ENCODE measurements around the gene CD74. TPM values are rescaled to one million over a fixed set of nuclear protein-coding genes. Genes with fewer than 3 reads are reported as not detected.

CD74 gene
- polyA plus RNA-seq, 2 of the 4 experiments (the other 2 are of a cell fraction): not detected

GRCh38 chr5:150444770-150445169 lies 32.1 kb upstream of the CD74 start:
- H3K4me1 ChIP-seq: peaks cover 37% of the 10 kb centered on the region
- DNase-seq (ENCODE audit: low read depth in 1 of 2, low spot score in 1 of 2): no peak
- no peaks in the 10 kb centered on the region for H3K9me3 ChIP-seq
- no peak for ATAC-seq
- 89% methylated on average over 9 of the region's 9 CpGs for WGBS (ENCODE audit: missing lambda C conversion rate)
- no peak overlapping the region for H3K4me2 ChIP-seq
- FAIRE-seq: no peak
- H3K4me3 ChIP-seq: no peak overlapping the region
- ChIA-PET POLR2A (no interaction called here), CTCF (interaction anchor here (1.4 kb wide), 1 partner anchor 9 kb away, joined by 9 read pairs; no protein-coding TSS in a partner anchor)
- H3K27ac ChIP-seq: no peak overlapping the region
- TF ChIP-seq KDM1A (IDR thresholded peaks at IDR 0.05; ENCODE audit: low read depth) (no peak), EP300 (IDR thresholded peaks at IDR 0.05) (no peak), PHF8 (IDR thresholded peaks at IDR 0.05; ENCODE audit: borderline replicate concordance, low read depth) (no peak), RARB (CRISPR knock-in tag; IDR thresholded peaks at IDR 0.05) (no peak)

GRCh38 chr5:150443242-150444075 lies 30.7 kb upstream of the CD74 start:
- POLR2A ChIA-PET: no interaction called here
- peaks cover 37% of the 10 kb centered on the region for H3K4me1 ChIP-seq
- ATAC-seq (peak in 1 of 2 experiments; percentile 2; a peak in 1 of 6 replicates), FAIRE-seq (no peak), DNase-seq (ENCODE audit: low read depth in 1 of 2, low spot score in 1 of 2) (no peak)
- H3K4me3 ChIP-seq: no peak overlapping the region
- peak; percentile 82; the same call in 1 of the 2 replicates for TF ChIP-seq POLR2AphosphoS2 (conservative IDR thresholded peaks at IDR 0.05; ENCODE audit: low read length)
- TF ChIP-seq CBX8 (IDR thresholded peaks at IDR 0.05): no peak
- peak in 1 of 2 experiments; percentile 28; a peak in 1 of 5 replicates for TF ChIP-seq JUN (IDR thresholded peaks at IDR 0.05)
- TF ChIP-seq FOSL2 (IDR thresholded peaks at IDR 0.05): no peak
- no peak for TF ChIP-seq FOSL2 (CRISPR knock-in tag; IDR thresholded peaks at IDR 0.05)
- peak; percentile 78 for TF ChIP-seq TFCP2L1 (CRISPR knock-in tag; IDR thresholded peaks at IDR 0.05)
- TF ChIP-seq EP300 (IDR thresholded peaks at IDR 0.05): 0 out of 5 replicates have a peak, but pooled peaks of 1 of the 2 experiments have one; percentile 12
- no peak for TF ChIP-seq KDM5A (IDR thresholded peaks at IDR 0.05)
- peak; percentile 94 for TF ChIP-seq HOXA7 (CRISPR knock-in tag; IDR thresholded peaks at IDR 0.05)
- no peak for TF ChIP-seq MAZ (IDR thresholded peaks at IDR 0.05; ENCODE audit: borderline replicate concordance, low read depth, low read length)
- no peak for TF ChIP-seq RNF2 (IDR thresholded peaks at IDR 0.05; ENCODE audit: borderline replicate concordance, low read depth)
- TF ChIP-seq RAD21 (conservative IDR thresholded peaks at IDR 0.05 in 1 of 2, IDR thresholded peaks at IDR 0.05 in 1 of 2): no peak
- no peak for TF ChIP-seq HDAC2 (IDR thresholded peaks at IDR 0.05)
- peak; percentile 90 for TF ChIP-seq FOSB (CRISPR knock-in tag; IDR thresholded peaks at IDR 0.05)
- peak; percentile 83 for TF ChIP-seq TP53 (CRISPR knock-in tag; IDR thresholded peaks at IDR 0.05)
- no peak for TF ChIP-seq BHLHE40 (IDR thresholded peaks at IDR 0.05; ENCODE audit: low read depth, low read length)
- TF ChIP-seq KDM1A (IDR thresholded peaks at IDR 0.05; ENCODE audit: low read depth): no peak
- TF ChIP-seq, protein P1, sequence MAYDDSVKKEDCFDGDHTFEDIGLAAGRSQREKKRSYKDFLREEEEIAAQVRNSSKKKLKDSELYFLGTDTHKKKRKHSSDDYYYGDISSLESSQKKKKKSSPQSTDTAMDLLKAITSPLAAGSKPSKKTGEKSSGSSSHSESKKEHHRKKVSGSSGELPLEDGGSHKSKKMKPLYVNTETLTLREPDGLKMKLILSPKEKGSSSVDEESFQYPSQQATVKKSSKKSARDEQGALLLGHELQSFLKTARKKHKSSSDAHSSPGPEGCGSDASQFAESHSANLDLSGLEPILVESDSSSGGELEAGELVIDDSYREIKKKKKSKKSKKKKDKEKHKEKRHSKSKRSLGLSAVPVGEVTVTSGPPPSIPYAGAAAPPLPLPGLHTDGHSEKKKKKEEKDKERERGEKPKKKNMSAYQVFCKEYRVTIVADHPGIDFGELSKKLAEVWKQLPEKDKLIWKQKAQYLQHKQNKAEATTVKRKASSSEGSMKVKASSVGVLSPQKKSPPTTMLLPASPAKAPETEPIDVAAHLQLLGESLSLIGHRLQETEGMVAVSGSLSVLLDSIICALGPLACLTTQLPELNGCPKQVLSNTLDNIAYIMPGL (CRISPR knock-in tag; IDR thresholded peaks at IDR 0.05; ENCODE audit: borderline replicate concordance): peak; percentile 43; the same call in 1 of the 2 replicates
- 88% methylated on average over 15 of the region's 15 CpGs for WGBS (ENCODE audit: missing lambda C conversion rate)
- H3K27ac ChIP-seq: no peak overlapping the region
- CTCF ChIA-PET: no interaction called here
- H3K9me3 ChIP-seq: no peaks in the 10 kb centered on the region
- H3K4me2 ChIP-seq: no peak overlapping the region

GRCh38 chr5:150442699-150443080 lies 30.0 kb upstream of the CD74 start:
- peak in 1 of 2 experiments; percentile 5; a peak in 2 of 6 replicates for ATAC-seq
- POLR2A ChIA-PET: no interaction called here
- no peak for TF ChIP-seq PBX3 (IDR thresholded peaks at IDR 0.05)
- TF ChIP-seq SREBF2 (IDR thresholded peaks at IDR 0.05): no peak
- no peak for TF ChIP-seq CHD4 (IDR thresholded peaks at IDR 0.05; ENCODE audit: borderline replicate concordance)
- TF ChIP-seq BHLHE40 (IDR thresholded peaks at IDR 0.05; ENCODE audit: low read depth, low read length): no peak
- no peak for TF ChIP-seq POLR2AphosphoS2 (conservative IDR thresholded peaks at IDR 0.05; ENCODE audit: low read length)
- TF ChIP-seq HEYL (CRISPR knock-in tag; IDR thresholded peaks at IDR 0.05): no peak
- TF ChIP-seq NFE2L2 (conservative IDR thresholded peaks at IDR 0.05; ENCODE audit: low read length): no peak
- peak in 1 of 2 experiments; percentile 39; a peak in 1 of 5 replicates for TF ChIP-seq JUN (IDR thresholded peaks at IDR 0.05)
- TF ChIP-seq CBX2 (IDR thresholded peaks at IDR 0.05; ENCODE audit: borderline replicate concordance, low read depth): no peak
- no peak for TF ChIP-seq HOXB5 (CRISPR knock-in tag; IDR thresholded peaks at IDR 0.05)
- no peak for TF ChIP-seq HES2 (IDR thresholded peaks at IDR 0.05)
- TF ChIP-seq RARB (CRISPR knock-in tag; IDR thresholded peaks at IDR 0.05): peak; percentile 81
- TF ChIP-seq KDM1A (IDR thresholded peaks at IDR 0.05; ENCODE audit: low read depth): no peak
- TF ChIP-seq CHD2 (IDR thresholded peaks at IDR 0.05; ENCODE audit: low read length, partially characterized antibody): no peak
- no peak for TF ChIP-seq ZFP36 (IDR thresholded peaks at IDR 0.05; ENCODE audit: borderline replicate concordance, partially characterized antibody)
- TF ChIP-seq, protein P2, sequence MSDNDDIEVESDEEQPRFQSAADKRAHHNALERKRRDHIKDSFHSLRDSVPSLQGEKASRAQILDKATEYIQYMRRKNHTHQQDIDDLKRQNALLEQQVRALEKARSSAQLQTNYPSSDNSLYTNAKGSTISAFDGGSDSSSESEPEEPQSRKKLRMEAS (IDR thresholded peaks at IDR 0.05): no peak
- no peak for TF ChIP-seq JUNB (IDR thresholded peaks at IDR 0.05)

More at GRCh38 chr5:150442699-150443080, 30.0 kb upstream of the CD74 start:
- Histone ChIP-seq H3K9me3 (no peaks in the 10 kb centered on the region), H3K27ac (no peak overlapping the region), H3K4me2 (no peak overlapping the region), H3K4me1 (peaks cover 32% of the 10 kb centered on the region), H3K4me3 (no peak overlapping the region)
- CTCF ChIA-PET: interaction anchor here (1.0 to 2.1 kb wide), 2 partner anchors 8 to 9 kb away, joined by 3 to 5 read pairs; no protein-coding TSS in a partner anchor
- WGBS (ENCODE audit: missing lambda C conversion rate): 90% methylated on average over 6 of the region's 6 CpGs
- DNase-seq (ENCODE audit: low read depth in 1 of 2, low spot score in 1 of 2) (no peak), FAIRE-seq (no peak)

All from A549 (cell line).